Renal cortical epithelial cell (primary cell): ENCODE data around the gene NELFB. TPM values are rescaled to one million over a fixed set of nuclear protein-coding genes. Genes with fewer than 3 reads are reported as not detected.
"Not testable (repeated sequence)": the region's sequence is repeated elsewhere in the genome, so short reads cannot be mapped to it uniquely, and the experiment has no call there.

Experiments
- DNase-seq: peaks from one replicate; pipeline ENCODE4 v3.0.0-alpha.2; 2011; ENCODE audit warnings: low read depth
- total RNA-seq: library from RNA; depleted of rRNA; stranded (reverse); fragments of >200 nt; gene quantifications from 2 replicates; pipeline ENCODE4 v1.2.3, GENCODE V29; 2014

The NELFB gene
- total RNA-seq, 1 donor from 2014 or later, result 62.2 TPM

DNA sequence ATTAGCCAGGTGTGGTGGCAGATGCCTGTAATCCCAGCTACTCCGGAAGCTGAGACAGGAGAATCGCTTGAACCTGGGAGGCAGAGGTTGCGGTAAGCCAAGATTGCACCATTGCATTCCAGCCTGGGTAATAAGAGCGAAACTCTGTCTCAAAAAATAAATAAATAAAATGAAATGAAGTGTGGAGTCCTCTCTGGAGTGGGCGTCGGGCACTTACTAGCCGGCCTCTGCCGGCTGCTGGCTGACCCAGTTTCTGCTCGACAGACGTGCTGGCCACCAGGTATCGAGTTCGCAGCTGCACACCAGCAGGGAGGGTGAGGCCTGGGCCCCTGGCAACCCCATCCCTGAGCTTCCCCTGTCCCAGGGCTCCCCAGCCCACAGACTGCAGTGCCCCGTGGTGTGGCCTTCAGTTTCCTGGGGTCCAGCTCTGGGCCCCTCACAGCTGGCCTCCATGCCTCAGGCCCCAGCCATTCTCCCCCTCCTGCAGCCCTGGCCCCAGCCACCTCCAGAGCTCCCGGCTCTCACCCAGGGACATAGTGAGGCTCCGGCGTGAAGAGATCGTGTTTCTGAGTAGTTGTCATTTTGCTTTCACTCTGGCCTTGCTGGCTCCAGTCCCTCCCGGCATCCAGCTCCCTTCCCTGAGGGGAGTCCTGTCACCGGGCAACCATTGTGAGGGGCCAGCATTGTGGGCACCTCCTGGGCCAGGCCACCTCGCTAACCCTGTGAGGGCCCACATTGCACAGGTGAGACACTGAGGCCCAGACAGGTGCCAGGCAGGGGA, 7.8 kb upstream of the NELFB start:
- DNase-seq, result peak; percentile 77

DNA sequence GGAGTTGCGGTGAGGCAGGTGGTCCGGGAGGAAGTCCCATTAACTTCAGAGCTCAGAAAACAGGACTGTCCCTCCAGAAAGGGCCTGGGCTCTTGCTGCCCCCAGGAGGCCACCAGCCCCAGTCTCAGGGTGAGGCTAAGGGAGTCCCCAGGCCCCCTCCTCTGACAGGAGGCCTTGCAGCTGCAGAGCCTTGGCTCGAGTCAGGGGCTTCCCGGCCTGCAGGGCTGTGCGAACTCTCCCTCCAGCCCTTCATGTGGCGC, 7.3 kb upstream of the NELFB start:
- no peak for DNase-seq

DNA sequence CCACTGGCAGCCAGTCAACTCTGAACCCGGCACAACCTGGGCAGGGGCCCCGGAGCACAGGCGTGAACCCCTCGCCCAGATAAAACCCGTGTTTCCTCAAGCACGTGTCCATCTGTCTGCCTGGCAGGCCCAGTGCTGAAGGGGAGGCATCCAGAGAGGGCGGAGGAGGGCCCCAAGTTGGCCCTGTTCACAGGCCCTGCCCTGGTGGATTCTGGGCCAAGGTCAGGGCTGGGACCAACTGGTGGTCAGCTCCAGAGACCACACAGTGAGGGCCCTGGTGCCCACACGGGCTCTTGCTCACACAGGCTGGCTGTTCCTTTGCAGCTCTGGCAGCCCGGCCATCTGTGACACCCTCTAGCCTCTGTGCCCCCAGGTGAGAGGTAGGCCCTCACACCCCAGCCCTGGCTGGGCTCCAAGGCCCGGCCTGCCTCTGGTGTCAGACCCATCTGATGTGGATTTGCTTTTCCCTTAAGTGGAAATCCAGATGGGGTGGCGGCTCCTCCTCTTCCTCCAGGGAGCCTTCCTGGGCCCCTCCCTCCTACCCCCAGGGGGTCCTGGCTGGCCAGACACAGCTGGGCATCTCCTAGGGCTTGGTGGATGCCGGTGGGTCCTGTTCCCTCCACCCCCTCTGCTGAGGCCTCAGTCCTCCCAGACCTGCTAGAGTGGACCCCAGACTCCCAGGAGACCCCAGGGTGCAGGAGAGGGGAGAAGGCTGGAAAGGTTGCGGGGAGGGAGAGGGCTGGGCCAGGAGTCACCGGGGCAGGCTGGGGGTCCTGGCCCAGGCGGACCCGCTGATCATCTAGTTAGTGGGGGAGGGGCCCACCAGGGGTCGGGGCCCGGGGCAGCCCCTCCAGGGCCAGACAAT, 4.6 kb upstream of the NELFB start:
- DNase-seq, result no peak

DNA sequence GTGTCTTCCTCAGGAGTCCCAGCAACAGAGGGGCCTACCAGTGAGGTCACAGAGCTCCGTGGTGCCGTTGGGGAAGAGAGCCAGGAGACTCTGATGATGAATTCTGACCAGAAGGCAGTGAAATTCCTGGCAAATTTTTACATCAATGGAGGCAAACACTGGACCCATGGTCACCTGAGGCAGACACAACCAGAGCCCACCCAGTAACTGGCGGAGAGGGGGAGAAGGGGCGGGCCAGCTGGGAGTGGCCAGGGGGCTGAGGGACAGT, 4.0 kb upstream of the NELFB start, which contains the start of gene STPG3:
STPG3 (plus strand) TSS at position 93 of the 268 bp plus-strand sequence; CDS start at position 94, 1 bp downstream.
- DNase-seq, result no peak

DNA sequence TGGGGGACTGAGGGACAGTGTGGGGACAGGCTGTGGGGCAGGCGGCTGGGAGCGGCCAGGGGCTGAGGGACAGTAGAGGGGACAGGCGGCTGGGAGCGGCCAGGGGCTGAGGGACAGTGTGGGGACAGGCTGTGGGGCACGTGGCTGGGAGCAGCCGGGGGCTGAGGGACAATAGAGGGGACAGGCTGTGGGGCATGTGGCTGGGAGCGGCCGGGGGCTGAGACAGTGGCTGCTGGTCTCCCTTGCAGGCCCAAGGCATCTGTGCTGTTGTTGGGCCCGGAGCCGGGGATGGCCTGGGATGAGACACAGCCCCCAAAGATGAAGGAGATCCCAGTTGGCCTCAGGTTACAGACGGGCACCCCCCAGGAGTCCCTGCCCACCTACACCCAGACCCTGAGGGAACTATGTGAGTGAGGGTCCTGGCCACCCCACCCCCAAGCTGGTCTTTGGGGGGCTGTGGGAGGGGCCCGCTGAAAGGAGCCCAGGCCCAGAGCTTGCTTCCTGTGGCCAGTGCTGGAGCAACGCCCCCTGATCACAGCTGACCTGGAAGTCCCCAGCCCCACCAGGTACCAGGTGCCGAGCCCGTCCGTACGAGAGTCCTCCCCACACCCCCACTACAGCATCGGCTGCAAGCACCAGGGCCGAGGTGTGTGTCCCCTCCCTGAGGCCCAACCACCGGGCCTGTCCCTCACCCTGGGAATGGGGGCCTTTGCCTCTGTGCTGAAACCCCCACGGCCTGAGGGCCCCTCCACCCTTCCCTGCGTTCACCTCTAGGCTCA, 3.4 kb upstream of the NELFB start:
- DNase-seq, result no peak

DNA sequence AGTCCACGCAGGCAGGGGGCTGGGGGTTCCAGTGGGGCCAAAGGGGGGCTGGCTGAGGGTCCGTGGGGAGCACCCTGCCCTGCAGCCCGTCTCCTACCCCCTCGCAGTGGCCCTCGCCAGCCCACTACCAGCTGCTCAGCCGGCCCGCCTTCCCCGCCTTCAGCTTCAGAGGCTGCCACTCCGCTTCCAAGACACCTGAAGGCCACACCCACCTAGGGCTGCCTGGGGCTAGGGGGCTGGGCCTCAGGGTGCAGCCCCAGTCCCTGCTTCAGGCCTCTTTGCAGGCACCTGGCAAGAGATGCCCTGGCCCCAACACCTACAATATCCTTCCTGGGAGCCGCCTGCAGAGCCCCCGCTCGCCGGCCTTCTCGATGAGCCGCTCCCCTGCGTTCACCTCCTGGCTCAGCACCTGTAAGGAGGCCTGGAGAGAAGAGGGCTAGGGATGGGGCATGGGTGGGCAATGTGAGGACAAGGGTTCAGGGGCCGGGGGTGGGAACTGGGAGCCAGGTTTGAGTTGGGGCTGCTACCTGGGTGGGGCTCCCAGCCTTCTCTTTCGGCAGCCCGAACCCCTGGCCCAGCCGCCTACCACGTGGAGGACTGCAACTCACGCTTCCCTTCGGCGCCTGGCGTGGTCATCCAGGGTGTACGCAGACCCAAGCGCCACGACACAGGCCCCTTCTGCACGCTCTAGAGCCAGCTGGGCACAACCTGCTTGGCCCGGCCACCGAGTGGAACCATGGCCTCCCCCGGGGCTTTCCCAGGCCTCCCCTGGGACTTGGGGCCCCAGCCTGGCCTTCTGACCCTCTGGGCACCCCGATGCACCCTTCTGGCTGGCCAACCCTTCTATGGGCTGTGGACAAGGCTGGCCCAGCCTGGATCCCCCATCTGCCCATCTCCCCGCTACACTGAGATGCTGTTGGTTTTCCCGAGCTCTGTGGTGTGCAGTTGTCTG, 2.3 kb upstream of the NELFB start:
- no peak for DNase-seq

DNA sequence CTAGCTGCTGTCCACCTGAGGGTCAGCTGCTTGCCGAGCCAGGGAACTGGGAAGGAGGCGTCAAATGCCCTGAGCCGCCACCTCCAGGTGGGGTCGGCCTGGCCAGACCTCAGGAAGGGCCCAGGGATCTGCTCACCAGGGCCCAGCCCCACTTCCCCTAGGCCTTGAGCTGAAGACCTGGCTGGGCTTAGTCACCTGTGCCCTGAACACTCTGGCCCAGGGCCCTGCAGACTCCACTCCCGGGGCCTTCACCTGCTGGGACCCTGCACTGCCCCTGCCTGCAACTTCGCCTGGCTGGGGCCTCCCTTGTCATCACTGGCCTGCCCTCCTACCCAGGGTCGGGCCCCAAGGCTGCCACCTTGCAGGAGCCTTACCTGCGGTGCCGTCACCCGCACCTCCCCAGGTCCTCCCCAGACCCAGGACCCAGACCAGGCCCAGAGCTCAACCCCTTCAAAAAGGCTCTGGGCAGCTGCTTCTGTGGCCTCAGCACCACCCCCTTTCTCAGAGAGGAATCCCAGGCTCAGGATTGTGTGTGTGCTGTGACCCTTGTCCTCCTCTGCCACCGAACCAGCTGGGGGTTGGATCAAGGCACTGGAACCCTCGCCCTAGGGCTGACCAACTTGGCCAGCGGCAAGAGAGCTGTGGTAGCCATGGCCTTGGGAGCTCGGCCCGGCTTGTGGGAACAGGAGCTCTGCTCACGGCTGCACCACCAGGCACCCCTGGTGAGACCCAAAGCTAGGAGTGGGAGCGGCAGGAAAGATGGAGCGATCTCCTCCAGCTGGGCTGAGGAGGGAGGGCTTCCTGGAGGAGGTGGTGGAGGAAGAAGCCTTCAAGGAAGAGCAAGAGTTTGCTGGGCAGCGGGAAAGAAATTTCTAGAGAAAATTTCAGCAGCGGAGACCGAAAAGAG, 1.2 kb upstream of the NELFB start:
- DNase-seq, result peak; percentile 62

DNA sequence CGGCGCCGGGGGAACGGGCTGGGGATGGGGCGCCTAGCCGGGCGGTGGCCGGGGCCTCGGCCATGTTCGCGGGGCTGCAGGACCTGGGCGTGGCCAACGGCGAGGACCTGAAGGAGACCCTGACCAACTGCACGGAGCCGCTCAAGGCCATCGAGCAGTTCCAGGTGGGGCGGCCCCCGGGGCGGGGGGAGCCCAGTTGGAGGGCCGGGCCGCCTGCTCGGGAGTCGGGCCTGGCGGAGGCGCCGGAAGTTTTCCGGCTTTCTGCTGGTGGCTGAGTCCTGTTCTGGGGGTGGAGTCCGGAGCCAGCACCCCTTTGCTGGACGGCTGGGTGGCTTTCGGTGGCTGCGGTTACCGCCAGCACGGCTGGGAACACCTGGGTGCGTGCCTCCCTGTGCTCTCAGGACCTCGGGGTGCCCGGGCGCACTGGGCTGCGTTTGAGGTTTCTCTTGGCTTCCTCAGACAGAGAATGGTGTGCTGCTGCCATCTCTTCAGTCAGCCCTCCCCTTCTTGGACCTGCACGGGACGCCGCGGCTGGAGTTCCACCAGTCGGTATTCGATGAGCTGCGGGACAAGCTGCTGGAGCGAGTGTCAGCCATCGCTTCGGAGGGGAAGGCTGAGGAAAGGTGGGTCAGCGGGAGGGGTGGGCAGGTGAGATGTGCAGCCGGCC, 454 bp downstream of the NELFB start:
- DNase-seq, result no peak

DNA sequence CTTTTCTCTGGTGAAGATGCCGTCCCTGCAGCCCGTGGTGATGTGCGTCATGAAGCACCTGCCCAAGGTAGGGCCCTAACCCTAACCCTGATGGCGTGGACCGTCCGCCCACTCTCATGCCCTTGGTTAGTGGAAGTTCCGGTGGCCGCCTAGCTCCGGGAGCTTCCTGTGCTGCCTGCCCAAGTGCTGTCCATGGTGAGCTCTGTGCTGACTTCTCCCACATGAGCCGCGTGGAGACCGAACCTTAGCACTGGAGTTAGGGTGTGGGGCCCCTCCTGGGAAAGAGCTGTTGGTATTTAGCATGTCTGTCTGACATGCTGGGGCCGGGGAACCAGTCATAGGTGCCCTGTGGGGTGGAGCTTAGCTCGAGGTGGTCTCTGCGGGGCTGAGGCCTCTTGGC, 1.2 kb downstream of the NELFB start:
- no peak for DNase-seq

DNA sequence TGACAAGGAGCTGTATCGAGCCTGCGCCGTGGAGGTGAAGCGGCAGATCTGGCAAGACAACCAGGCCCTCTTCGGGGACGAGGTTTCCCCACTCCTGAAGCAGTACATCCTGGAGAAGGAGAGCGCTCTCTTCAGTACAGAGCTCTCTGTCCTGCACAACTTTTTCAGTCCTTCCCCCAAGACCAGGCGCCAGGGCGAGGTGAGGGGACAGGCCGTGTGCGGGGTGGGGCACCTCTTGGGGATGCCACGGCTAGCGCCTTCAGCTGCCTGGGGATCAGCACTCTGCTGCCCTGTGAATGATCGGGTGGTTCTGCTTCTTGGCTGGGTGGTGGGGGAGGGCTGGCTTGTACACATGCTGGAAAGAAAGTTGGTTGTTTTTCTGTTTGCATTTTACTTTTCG, 1.7 kb downstream of the NELFB start:
- no peak for DNase-seq

DNA sequence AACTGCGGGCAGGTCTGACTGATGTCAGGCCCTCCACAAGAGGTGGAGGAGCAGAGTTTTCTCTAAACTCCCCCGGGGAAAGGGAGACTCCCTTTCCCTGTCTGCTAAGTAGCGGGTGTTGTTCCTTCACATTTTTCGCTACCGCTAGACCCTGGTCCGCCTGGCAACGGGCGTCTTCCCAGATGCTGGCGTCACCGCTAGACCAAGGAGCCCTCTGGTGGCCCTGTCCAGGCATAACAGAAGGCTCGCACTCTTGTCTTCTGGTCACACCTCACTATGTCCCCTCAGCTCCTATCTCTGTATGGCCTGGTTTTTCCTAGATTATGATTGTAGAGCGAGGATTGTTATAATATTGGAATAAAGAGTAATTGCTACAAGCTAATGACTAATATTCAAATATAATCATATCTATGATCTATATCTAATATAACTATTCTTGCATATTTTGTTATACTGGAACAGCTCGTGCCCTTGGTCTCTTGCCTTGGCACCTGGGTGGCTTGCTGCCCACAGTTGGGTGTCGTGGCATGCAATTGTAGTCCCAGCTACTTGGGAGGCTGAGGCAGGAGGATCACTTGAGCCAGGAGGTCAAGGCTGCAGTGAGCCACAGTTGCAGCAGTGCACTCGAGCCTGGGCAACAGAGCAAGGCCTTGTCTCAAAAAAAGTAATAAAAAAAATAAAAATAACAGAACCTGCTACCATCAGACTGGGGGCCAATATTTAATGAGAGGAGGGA, 7.2 kb downstream of the NELFB start:
- DNase-seq, result not testable (repeated sequence)

DNA sequence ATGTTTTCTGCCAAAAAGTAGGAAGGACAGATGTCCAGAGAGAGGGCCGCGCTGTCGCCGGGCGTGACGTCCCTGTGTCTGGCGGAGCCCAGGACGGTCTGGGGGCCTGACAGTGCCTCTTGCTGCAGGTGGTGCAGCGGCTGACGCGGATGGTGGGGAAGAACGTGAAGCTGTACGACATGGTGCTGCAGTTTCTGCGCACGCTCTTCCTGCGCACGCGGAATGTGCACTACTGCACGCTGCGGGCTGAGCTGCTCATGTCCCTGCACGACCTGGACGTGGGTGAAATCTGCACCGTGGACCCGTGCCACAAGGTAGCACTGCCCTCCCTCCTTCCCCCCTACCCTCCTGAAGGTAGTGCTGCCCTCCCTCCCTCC, 7.8 kb downstream of the NELFB start:
- no peak for DNase-seq

DNA sequence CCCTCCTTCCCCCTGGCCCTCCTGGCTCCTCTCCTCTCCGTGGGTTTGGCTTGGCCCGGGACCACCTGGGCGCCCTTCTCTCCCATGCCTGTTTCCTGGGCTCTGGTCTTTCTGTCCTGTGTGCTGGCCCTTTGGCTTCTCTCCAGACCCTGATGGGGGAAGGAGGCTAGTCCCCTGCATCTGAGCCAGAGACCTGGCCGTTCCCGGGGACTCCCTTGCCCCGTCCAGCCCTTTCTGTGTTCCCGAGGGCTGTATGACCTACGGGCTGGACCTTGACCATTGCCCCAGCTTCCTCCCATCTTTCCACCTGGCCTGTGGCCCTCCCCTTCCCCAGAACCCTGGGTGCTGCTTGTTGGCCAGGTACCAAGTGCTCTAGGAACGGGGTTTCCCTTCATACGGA, 8.4 kb downstream of the NELFB start:
- no peak for DNase-seq

DNA sequence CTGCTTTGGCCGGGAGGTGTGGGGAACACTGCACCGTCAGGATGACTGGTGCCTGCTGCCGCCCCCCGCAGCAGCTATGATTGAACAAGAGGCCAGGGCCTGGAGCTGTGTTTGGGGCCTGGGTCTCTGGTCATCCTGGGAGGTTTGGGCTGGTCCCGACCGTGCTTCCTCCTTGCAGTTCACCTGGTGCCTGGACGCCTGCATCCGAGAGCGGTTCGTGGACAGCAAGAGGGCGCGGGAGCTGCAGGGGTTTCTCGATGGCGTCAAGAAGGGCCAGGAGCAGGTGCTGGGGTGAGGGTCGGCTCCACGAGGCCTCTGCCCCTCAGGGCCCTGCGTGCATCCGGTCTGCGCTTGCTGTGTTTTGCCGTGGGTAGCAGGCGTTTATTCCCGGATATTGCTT, 8.9 kb downstream of the NELFB start:
- DNase-seq, result no peak

DNA sequence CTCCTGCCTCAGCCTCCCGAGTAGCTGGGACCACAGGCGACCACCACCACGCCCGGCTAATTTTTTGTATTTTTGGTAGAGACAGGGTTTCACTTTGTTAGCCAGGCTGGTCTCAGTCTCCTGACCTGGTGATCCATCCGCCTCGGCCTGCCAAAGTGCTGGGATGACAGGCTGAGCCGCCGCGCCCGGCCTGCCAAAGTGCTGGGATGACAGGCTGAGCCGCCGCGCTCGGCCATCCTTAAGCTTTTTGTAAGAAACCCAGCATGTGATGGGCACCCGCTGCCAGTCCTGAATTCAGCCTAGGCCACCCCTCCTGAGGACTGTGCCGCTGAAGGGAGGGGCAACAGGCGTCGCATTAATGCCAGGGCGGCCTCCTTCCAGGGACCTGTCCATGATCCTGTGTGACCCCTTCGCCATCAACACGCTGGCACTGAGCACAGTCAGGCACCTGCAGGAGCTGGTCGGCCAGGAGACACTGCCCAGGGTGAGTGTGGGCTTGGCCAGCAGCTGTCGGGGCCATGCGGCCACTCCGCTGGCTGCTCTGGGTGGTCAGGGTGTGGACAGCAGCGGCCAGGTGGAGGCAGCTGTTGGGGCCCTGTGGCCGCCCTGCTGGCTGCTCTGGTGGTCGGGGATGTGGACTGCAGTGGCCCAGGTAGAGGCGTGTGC, 10.5 kb downstream of the NELFB start:
- DNase-seq, result no peak

DNA sequence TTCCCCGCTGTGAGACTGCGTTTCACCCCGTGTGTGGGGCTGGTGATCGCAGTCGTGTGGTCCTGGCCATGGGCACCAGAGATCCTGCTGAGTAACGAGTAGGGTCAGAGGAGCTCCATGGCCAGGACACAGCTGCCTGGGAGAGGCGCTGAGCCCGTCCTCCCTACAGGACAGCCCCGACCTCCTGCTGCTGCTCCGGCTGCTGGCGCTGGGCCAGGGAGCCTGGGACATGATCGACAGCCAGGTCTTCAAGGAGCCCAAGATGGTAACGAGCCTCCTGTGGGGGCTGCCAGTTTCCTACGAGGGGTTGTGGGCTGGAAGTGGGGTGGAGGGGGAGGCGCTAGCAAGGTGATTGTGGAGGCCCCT, 11.0 kb downstream of the NELFB start:
- no peak for DNase-seq

DNA sequence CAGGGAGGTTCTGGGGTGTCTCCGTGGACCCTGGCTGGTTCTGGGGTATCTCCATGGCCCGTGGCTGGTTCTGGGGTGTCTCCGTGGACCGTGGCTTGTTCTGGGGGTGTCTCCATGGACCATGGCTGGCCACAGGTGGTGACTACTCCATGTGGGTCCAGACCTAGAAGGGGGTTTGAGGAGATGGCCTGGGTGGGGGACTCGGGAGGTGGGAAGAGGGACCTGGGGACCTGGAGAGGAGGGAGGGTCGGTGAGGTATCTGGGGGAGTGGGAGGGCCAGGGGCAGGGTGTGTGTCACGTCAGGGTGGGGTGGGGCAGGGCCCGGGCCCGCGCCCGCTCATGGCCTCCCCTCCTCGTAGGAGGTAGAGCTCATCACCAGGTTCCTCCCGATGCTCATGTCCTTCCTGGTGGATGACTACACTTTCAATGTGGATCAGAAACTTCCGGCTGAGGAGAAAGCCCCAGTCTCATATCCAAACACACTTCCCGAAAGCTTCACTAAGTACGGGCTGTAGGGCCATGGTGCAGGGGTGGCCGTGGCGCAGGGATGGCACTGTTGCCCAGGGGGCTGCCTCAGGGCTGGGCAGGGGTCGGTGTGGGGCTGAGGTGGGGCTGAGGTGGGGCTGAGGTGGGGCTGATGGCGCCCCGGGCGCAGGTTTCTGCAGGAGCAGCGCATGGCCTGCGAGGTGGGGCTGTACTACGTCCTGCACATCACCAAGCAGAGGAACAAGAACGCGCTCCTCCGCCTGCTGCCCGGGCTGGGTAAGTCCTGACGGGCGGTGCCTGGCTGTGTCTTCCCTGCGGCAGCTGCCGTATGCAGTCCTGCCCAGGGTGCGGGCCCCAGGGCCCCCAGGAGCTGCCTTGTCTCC, 11.7 kb downstream of the NELFB start:
- no peak for DNase-seq

DNA sequence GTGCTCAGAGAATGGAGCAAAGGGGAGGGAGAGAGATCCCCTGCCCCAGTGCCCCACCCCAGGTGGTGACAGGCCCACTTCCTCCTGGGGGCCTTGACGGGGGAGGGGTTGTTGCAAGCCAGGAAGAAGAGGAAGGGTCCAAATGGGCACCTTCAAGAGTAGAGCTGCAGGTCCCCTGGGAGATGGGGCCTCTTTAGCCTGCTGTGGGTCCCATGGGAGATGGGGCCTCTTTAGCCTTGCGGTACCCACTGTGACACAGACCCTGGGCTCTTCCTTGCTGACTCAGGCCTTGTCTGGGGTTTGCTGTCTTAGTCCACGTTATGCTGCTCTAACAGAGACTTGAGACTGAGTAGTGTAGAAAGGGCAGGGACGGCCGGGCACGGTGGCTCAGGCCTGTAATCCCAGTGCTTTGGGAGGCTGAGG, 12.8 kb downstream of the NELFB start:
- no peak for DNase-seq
